SK-N-SH (cell line): ENCODE results near the gene DIS3L2. TPM values are rescaled to one million over a fixed set of nuclear protein-coding genes. Genes with fewer than 3 reads are reported as not detected.

Experiments used
- CTCF ChIA-PET: fragments of 300-600, 350-600 bp; formaldehyde crosslinking; extraction: SDS; loops from one replicate; lab custom pipeline; 2021; lab: Yijun Ruan, JAX
- POLR2A ChIA-PET: fragments of 350-600 bp; sonication (Branson Sonifier 250); formaldehyde crosslinking; extraction: SDS; loops from one replicate; lab custom pipeline; 2020; ENCODE audit warnings: antibody characterized with exemption, inconsistent platforms; lab: Yijun Ruan, JAX
- DNase-seq: peaks from one replicate; pipeline ENCODE4 v3.0.0; 2012
- H2AFZ ChIP-seq: fragments of 200-600 bp; sonication (generic); 2 replicates; pipeline ENCODE4 v1.8.1; 2016; ENCODE audit warnings: antibody characterized with exemption, mild to moderate bottlenecking, low read depth
- H3F3A ChIP-seq: fragments of 200-600 bp; sonication (generic); replicated peaks from 2 replicates; pipeline ENCODE3; 2016; ENCODE audit warnings: antibody characterized with exemption, mild to moderate bottlenecking; ENCODE audit not compliant: insufficient read depth
- H3K27ac ChIP-seq, 2 experiments: fragments of 200-500 bp in 1 of 2; fragments of 200-600 bp in 1 of 2; sonication (Bioruptor generic) in 1 of 2; sonication (generic), shearing (Covaris generic) in 1 of 2; 2 replicates each; pipeline versions ENCODE4 v1.5.1 to v1.6.1; 2014 to 2016; ENCODE audit warnings: low read depth in 2 of 2, inconsistent platforms in 1 of 2, low read length in 1 of 2, mild to moderate bottlenecking in 1 of 2, mixed read lengths in 1 of 2
- H3K27me3 ChIP-seq: fragments of 200-600 bp; sonication (generic), shearing (Covaris generic); 2 replicates; pipeline ENCODE4 v1.6.1; 2016; ENCODE audit warnings: mixed run types; ENCODE audit not compliant: insufficient read depth
- H3K36me3 ChIP-seq, 2 experiments: fragments of 200-500 bp in 1 of 2; fragments of 200-600 bp in 1 of 2; sonication (Bioruptor generic) in 1 of 2; sonication (generic) in 1 of 2; replicated peaks in 1 of 2; 2 replicates each; pipeline versions ENCODE3 to v1.5.1; 2014 to 2016; ENCODE audit warnings: low read length in 1 of 2, mild to moderate bottlenecking in 1 of 2; ENCODE audit not compliant: insufficient read depth in 2 of 2, control insufficient read depth in 1 of 2
- H3K4me1 ChIP-seq, 2 experiments: fragments of 200-500 bp in 1 of 2; fragments of 200-600 bp in 1 of 2; sonication (Bioruptor generic) in 1 of 2; sonication (generic), shearing (Covaris generic) in 1 of 2; 2 replicates each; pipeline versions ENCODE4 v1.5.1 to v1.6.1; 2014 to 2016; ENCODE audit warnings: low read depth in 1 of 2, low read length in 1 of 2, mixed run types in 1 of 2; ENCODE audit not compliant: insufficient read depth in 2 of 2, control insufficient read depth in 1 of 2
- H3K4me2 ChIP-seq: fragments of 200-600 bp; sonication (generic), shearing (Covaris generic); 2 replicates; pipeline ENCODE4 v1.6.1; 2017; ENCODE audit warnings: mixed run types
- H3K4me3 ChIP-seq, 2 experiments: fragments of 200-500 bp in 1 of 2; fragments of 200-600 bp in 1 of 2; sonication (Bioruptor generic) in 1 of 2; sonication (generic), shearing (Covaris generic) in 1 of 2; 2 replicates each; pipeline versions ENCODE4 v1.5.1 to v1.8.1; 2014 to 2016; ENCODE audit warnings: low read depth in 2 of 2, inconsistent platforms in 1 of 2, low read length in 1 of 2, mild to moderate bottlenecking in 1 of 2, mixed read lengths in 1 of 2, moderate library complexity in 1 of 2
- H3K79me2 ChIP-seq: fragments of 200-600 bp; sonication (generic); 2 replicates; pipeline ENCODE4 v1.8.1; 2017; ENCODE audit warnings: mild to moderate bottlenecking; ENCODE audit not compliant: insufficient read depth
- H3K9ac ChIP-seq: fragments of 200-600 bp; sonication (generic); 2 replicates; pipeline ENCODE4 v1.6.1; 2017; ENCODE audit warnings: mixed run types
- H3K9me2 ChIP-seq: fragments of 200-600 bp; sonication (generic); 2 replicates; pipeline ENCODE4 v1.6.1; 2017; ENCODE audit warnings: mixed run types
- H3K9me3 ChIP-seq: fragments of 200-600 bp; sonication (generic); 2 replicates; pipeline ENCODE4 v1.6.1; 2017; ENCODE audit warnings: mixed run types, mild to moderate bottlenecking, moderate library complexity
- H4K20me1 ChIP-seq: fragments of 200-600 bp; sonication (generic); 2 replicates; pipeline ENCODE4 v1.6.1; 2017; ENCODE audit warnings: mild to moderate bottlenecking, mixed run types; ENCODE audit not compliant: insufficient read depth
- CHD2 ChIP-seq: fragments of 150-350 bp; IDR thresholded peaks from 2 replicates; pipeline ENCODE4 v1.6.1; 2018; ENCODE audit warnings: low read length; ENCODE audit not compliant: partially characterized antibody
- ELF1 ChIP-seq: IDR thresholded peaks from 2 replicates; pipeline ENCODE4 v1.4.0; 2012
- EP300 ChIP-seq, 2 experiments: IDR thresholded peaks; 2 replicates each; pipeline versions ENCODE4 v1.4.0 to v1.6.1; 2012; ENCODE audit warnings: borderline replicate concordance in 1 of 2, low read depth in 1 of 2, low read length in 1 of 2
- EZH2phosphoT487 ChIP-seq: fragments of 200-600 bp; sonication (generic); IDR thresholded peaks from 2 replicates; pipeline ENCODE4 v1.6.1; 2017; ENCODE audit warnings: low read depth, mixed run types, mild to moderate bottlenecking, antibody characterized with exemption, moderate library complexity, borderline replicate concordance
- FOXJ3 ChIP-seq: sonication (generic); formaldehyde crosslinking; IDR thresholded peaks from 2 replicates; pipeline ENCODE4 v1.5.1; 2020; ENCODE audit warnings: mild to moderate bottlenecking, missing genetic modification reagents
- FOXM1 ChIP-seq: IDR thresholded peaks from 2 replicates; pipeline ENCODE4 v1.4.0; 2012; ENCODE audit warnings: low read depth, mild to moderate bottlenecking
- GABPA ChIP-seq: IDR thresholded peaks from 2 replicates; pipeline ENCODE4 v1.4.0; 2012; ENCODE audit warnings: low read depth, mild to moderate bottlenecking
- GATA2 ChIP-seq: sonication (generic); formaldehyde crosslinking; IDR thresholded peaks from 2 replicates; pipeline ENCODE4 v1.5.0; 2020; ENCODE audit warnings: mild to moderate bottlenecking, missing genetic modification reagents
- IRF3 ChIP-seq: fragments of 150-350 bp; IDR thresholded peaks from 2 replicates; pipeline ENCODE4 v1.6.1; 2016; ENCODE audit warnings: mild to moderate bottlenecking, low read depth, low read length
- JUND ChIP-seq: IDR thresholded peaks from 2 replicates; pipeline ENCODE4 v1.4.0; 2012
- MEF2A ChIP-seq: IDR thresholded peaks from 2 replicates; pipeline ENCODE4 v1.4.0; 2012; ENCODE audit warnings: low read depth, borderline replicate concordance
- NRF1 ChIP-seq: IDR thresholded peaks from 2 replicates; pipeline ENCODE4 v1.6.1; 2012; ENCODE audit warnings: low read depth, mild to moderate bottlenecking, low read length
- PBX3 ChIP-seq: IDR thresholded peaks from 2 replicates; pipeline ENCODE4; 2012
- RCOR1 ChIP-seq: fragments of 150-350 bp; IDR thresholded peaks from 2 replicates; pipeline ENCODE4 v1.6.1; 2017; ENCODE audit warnings: antibody characterized with exemption, low read length
- RFX5 ChIP-seq: IDR thresholded peaks from 2 replicates; pipeline ENCODE4 v1.6.1; 2012; ENCODE audit warnings: mild to moderate bottlenecking, improper control_type of control experiment, low read length
- SIN3A ChIP-seq: IDR thresholded peaks from 2 replicates; pipeline ENCODE4 v1.6.1; 2012; ENCODE audit warnings: low read depth, mild to moderate bottlenecking, low read length, moderate library complexity, borderline replicate concordance
- SMC3 ChIP-seq: IDR thresholded peaks from 2 replicates; pipeline ENCODE4 v1.6.1; 2012; ENCODE audit warnings: low read depth, low read length, improper control_type of control experiment
- TAF1 ChIP-seq: IDR thresholded peaks from 2 replicates; pipeline ENCODE4 v1.6.1; 2012; ENCODE audit warnings: low read depth, mild to moderate bottlenecking, low read length, moderate library complexity, borderline replicate concordance
- TCF12 ChIP-seq: IDR thresholded peaks from 2 replicates; pipeline ENCODE4 v1.4.0; 2012
- USF2 ChIP-seq: fragments of 150-350 bp; IDR thresholded peaks from 2 replicates; pipeline ENCODE4 v1.6.1; 2017; ENCODE audit warnings: antibody characterized with exemption, low read length, low read depth, borderline replicate concordance
- YY1 ChIP-seq: IDR thresholded peaks from 2 replicates; pipeline ENCODE4 v1.4.0; 2012; ENCODE audit warnings: low read depth, mild to moderate bottlenecking
- ZBTB33 ChIP-seq: IDR thresholded peaks from 2 replicates; pipeline ENCODE4 v1.4.0; 2012; ENCODE audit warnings: low read depth, borderline replicate concordance
- WGBS: methylation state at CpG from one replicate; pipeline ENCODE4 v1.1.6; 2017; ENCODE audit warnings: low lambda C conversion rate; 5-methylcytosine and 5-hydroxymethylcytosine counted together
- polyA plus RNA-seq, 3 experiments: library from polyadenylated mRNA; depleted of rRNA; stranded (reverse); fragments of >200 nt; gene quantifications; 2 replicates each; pipeline ENCODE4 v1.2.3, GENCODE V29; 2012

DIS3L2 gene
- polyA plus RNA-seq, 1 of the 3 experiments (the other 2 are of a cell fraction) = 17.9 TPM

- Histone ChIP-seq H3F3A (no peaks in the 10 kb centered on the region), H3K27me3 (no peaks in the 10 kb centered on the region), H3K9me3 (no peaks in the 10 kb centered on the region), H3K4me1 (no peaks in the 10 kb centered on the region; a peak in 1 of 4 replicates), H3K27ac (no peak overlapping the region), H3K36me3 (peaks cover 0 to 14% of the 10 kb centered on the region in 2 experiments), H3K9me2 (no peaks in the 10 kb centered on the region), H3K9ac (no peak overlapping the region), H4K20me1 (no peaks in the 10 kb centered on the region), H3K79me2 (no peaks in the 10 kb centered on the region), H3K4me2 (no peak overlapping the region), H3K4me3 (no peak overlapping the region), H2AFZ (no peak overlapping the region)
- no peak for DNase-seq
- TF ChIP-seq FOXM1 (no peak), IRF3 (no peak), EZH2phosphoT487 (no peak), FOXJ3 (no peak), ZBTB33 (no peak), PBX3 (no peak), ELF1 (no peak), MEF2A (no peak), GABPA (no peak), JUND (no peak), NRF1 (no peak), TCF12 (no peak), SIN3A (no peak)
- POLR2A ChIA-PET = no interaction called here
- WGBS = 94% methylated on average over 2 of the region's 2 CpGs
- CTCF ChIA-PET = interaction anchor here (1.0 to 1.2 kb wide), 2 partner anchors 80 to 100 kb away, joined by 4 read pairs; no protein-coding TSS in a partner anchor
Observed at GRCh38 chr2:232242316-232242715, 280.8 kb downstream of the DIS3L2 start.

- no peak overlapping the region for H3K4me2 ChIP-seq
- no peaks in the 10 kb centered on the region for H3K27me3 ChIP-seq
- H2AFZ ChIP-seq = no peak overlapping the region
- no CpG with 5 or more reads among the region's 2 CpGs for WGBS
- no peak for DNase-seq
- no peak overlapping the region for H3K4me3 ChIP-seq
- no peaks in the 10 kb centered on the region for H3K79me2 ChIP-seq
- H3K27ac ChIP-seq = no peak overlapping the region
- no peaks in the 10 kb centered on the region for H3K9me2 ChIP-seq
- H3K36me3 ChIP-seq = peaks cover 0 to 8% of the 10 kb centered on the region in 2 experiments
- H3F3A ChIP-seq = no peaks in the 10 kb centered on the region
- no peaks in the 10 kb centered on the region for H3K9me3 ChIP-seq
- POLR2A ChIA-PET = no interaction called here
- no peak overlapping the region for H3K9ac ChIP-seq
- no peaks in the 10 kb centered on the region for H4K20me1 ChIP-seq
- no peaks in the 10 kb centered on the region; a peak in 1 of 4 replicates for H3K4me1 ChIP-seq
- CTCF ChIA-PET = interaction anchor here (0.7 to 1.1 kb wide), 2 partner anchors 24 to 279 kb away, joined by 3 read pairs; no protein-coding TSS in a partner anchor
- TF ChIP-seq NRF1 (no peak), RFX5 (no peak), USF2 (no peak), CHD2 (no peak), EP300 (IDR thresholded peaks at IDR 0.05; ENCODE audit: borderline replicate concordance in 1 of 2, low read depth in 1 of 2, low read length in 1 of 2) (no peak), TCF12 (no peak), SIN3A (no peak), GATA2 (CRISPR knock-in tag) (no peak), SMC3 (no peak), PBX3 (no peak), RCOR1 (no peak), TAF1 (no peak), YY1 (no peak), MEF2A (no peak)
Observed at GRCh38 chr2:232245111-232245510, 283.6 kb downstream of the DIS3L2 start.
